Testis (tissue), 3 donors: ENCODE measurements around the gene PIM3. TPM values are rescaled to one million over a fixed set of nuclear protein-coding genes. Genes with fewer than 3 reads are reported as not detected.

ENCODE experiments used
- DNase-seq: peaks from one replicate; pipeline ENCODE4 v3.0.0-alpha.2; 2019
- H3K27ac ChIP-seq, 2 donors: fragments of 200-600 bp; sonication (generic); one replicate each; pipeline ENCODE4 v1.5.1; 2019
- H3K27me3 ChIP-seq: fragments of 200-600 bp; sonication (generic); one replicate; pipeline ENCODE4 v1.5.1; 2019
- H3K36me3 ChIP-seq: fragments of 200-600 bp; sonication (generic); one replicate; pipeline ENCODE4 v1.5.1; 2017; ENCODE audit warnings: low read depth; ENCODE audit errors: missing control alignments
- H3K4me1 ChIP-seq: fragments of 200-600 bp; sonication (generic); one replicate; pipeline ENCODE4 v1.5.1; 2019
- H3K4me3 ChIP-seq, 2 donors: fragments of 200-600 bp; sonication (generic); one replicate each; pipeline ENCODE4 v1.5.1; 2017 to 2019
- H3K9me3 ChIP-seq: fragments of 200-600 bp; sonication (generic); one replicate; pipeline ENCODE4 v1.5.1; 2017
- CTCF ChIP-seq, 3 experiments: fragments of 450-650 bp in 2 of 3; fragments of 200-600 bp in 1 of 3; sonication (generic) in 1 of 3; IDR thresholded peaks; one replicate each; pipeline ENCODE4 v1.5.1; 2016 to 2019; ENCODE audit warnings: antibody characterized with exemption in 3 of 3, mild to moderate bottlenecking in 2 of 3, moderate library complexity in 1 of 3
- POLR2A ChIP-seq: fragments of 450-650 bp; IDR thresholded peaks from one replicate; pipeline ENCODE4 v1.6.1; 2017; ENCODE audit warnings: antibody characterized with exemption, mild to moderate bottlenecking, moderate library complexity
- WGBS, 2 donors: methylation state at CpG; one replicate each; pipeline ENCODE4 v1.1.5; 2018; 5-methylcytosine and 5-hydroxymethylcytosine counted together
- intact Hi-C: fragments of 100-400 bp; cut with DNase I; formaldehyde crosslinking; loops from one replicate; pipeline ENCODE4 v1.15.1; 2023; ENCODE audit warnings: low total_unique reads
- polyA plus RNA-seq: library from polyadenylated mRNA; stranded (reverse); fragments of 350-450 nt; fragmentation: Illumina TruSeq; extraction: RNeasy Lipid Tissue Mini Kit (QIAGEN cat#74804); gene quantifications from one replicate; pipeline ENCODE4 v1.2.3, GENCODE V29; 2014; ENCODE audit warnings: low read depth, low replicate concordance; ENCODE audit not compliant: insufficient read depth
- total RNA-seq, 2 donors: library from RNA; depleted of rRNA; stranded (reverse); fragments of >200 nt; gene quantifications; one replicate each; pipeline ENCODE4 v1.2.3, GENCODE V29; 2016

The PIM3 gene
- total and polyA plus RNA-seq, 3 donors from 2014 or later = 50.8 to 89.9 (median 68.2) TPM

- H3K27me3 ChIP-seq = no peaks in the 10 kb centered on the region
- no peak for DNase-seq
- no peaks in the 10 kb centered on the region for H3K36me3 ChIP-seq
- H3K27ac ChIP-seq = no peak overlapping the region
- no peaks in the 10 kb centered on the region for H3K4me1 ChIP-seq
- TF ChIP-seq CTCF (IDR thresholded peaks at IDR 0.05) (no peak), POLR2A (no peak)
- H3K9me3 ChIP-seq = no peaks in the 10 kb centered on the region
- intact Hi-C loops = no loop called here
- WGBS, 2 donors = 91 to 95% methylated on average over 13 to 32 of the region's 32 CpGs
- no peak overlapping the region for H3K4me3 ChIP-seq
These were observed 40.2 kb downstream of the PIM3 start for GRCh38 chr22:50000587-50001387.

- Histone ChIP-seq H3K27ac (no peak overlapping the region), H3K27me3 (no peaks in the 10 kb centered on the region), H3K36me3 (no peaks in the 10 kb centered on the region), H3K4me3 (no peak overlapping the region), H3K9me3 (no peaks in the 10 kb centered on the region), H3K4me1 (no peaks in the 10 kb centered on the region)
- TF ChIP-seq CTCF (IDR thresholded peaks at IDR 0.05) (no peak), POLR2A (no peak)
- DNase-seq = no peak
- intact Hi-C loops = no loop called here
- 81 to 88% methylated on average over 14 to 16 of the region's 16 CpGs for WGBS, 2 donors
These were observed 41.0 kb downstream of the PIM3 start for GRCh38 chr22:50001388-50002231.

GRCh38 chr22:50002791-50003190, 42.2 kb downstream of the PIM3 start:
- DNase-seq = no peak
- no peaks in the 10 kb centered on the region for H3K4me1 ChIP-seq
- 65 to 78% methylated on average over 7 of the region's 7 CpGs for WGBS, 2 donors
- H3K9me3 ChIP-seq = no peaks in the 10 kb centered on the region
- no peaks in the 10 kb centered on the region for H3K27me3 ChIP-seq
- H3K27ac ChIP-seq = no peak overlapping the region
- no peak overlapping the region for H3K4me3 ChIP-seq
- H3K36me3 ChIP-seq = no peaks in the 10 kb centered on the region
- intact Hi-C loops = no loop called here
- TF ChIP-seq POLR2A (no peak), CTCF (IDR thresholded peaks at IDR 0.05) (no peak)

- Histone ChIP-seq H3K4me3 (no peak overlapping the region), H3K27me3 (no peaks in the 10 kb centered on the region), H3K27ac (no peak overlapping the region), H3K36me3 (no peaks in the 10 kb centered on the region), H3K9me3 (no peaks in the 10 kb centered on the region), H3K4me1 (no peaks in the 10 kb centered on the region)
- intact Hi-C loops = no loop called here
- WGBS, 2 donors = 73 to 86% methylated on average over 4 of the region's 4 CpGs
- DNase-seq = no peak
- TF ChIP-seq CTCF (IDR thresholded peaks at IDR 0.05) = no peak
These were observed 44.3 kb downstream of the PIM3 start for GRCh38 chr22:50004918-50005317.
